GM21723 (cell line): ENCODE results near the gene TBX2.
"Not testable (repeated sequence)": the region's sequence is repeated elsewhere in the genome, so short reads cannot be mapped to it uniquely, and the experiment has no call there.

Source experiments
- ATAC-seq: cut with Tn5 transposase; IDR thresholded peaks from one replicate; pipeline ENCODE4 v1.9.1; 2021; ENCODE audit warnings: mild to moderate bottlenecking, moderate library complexity; ENCODE audit not compliant: unreplicated experiment

The TBX2 gene

DNA sequence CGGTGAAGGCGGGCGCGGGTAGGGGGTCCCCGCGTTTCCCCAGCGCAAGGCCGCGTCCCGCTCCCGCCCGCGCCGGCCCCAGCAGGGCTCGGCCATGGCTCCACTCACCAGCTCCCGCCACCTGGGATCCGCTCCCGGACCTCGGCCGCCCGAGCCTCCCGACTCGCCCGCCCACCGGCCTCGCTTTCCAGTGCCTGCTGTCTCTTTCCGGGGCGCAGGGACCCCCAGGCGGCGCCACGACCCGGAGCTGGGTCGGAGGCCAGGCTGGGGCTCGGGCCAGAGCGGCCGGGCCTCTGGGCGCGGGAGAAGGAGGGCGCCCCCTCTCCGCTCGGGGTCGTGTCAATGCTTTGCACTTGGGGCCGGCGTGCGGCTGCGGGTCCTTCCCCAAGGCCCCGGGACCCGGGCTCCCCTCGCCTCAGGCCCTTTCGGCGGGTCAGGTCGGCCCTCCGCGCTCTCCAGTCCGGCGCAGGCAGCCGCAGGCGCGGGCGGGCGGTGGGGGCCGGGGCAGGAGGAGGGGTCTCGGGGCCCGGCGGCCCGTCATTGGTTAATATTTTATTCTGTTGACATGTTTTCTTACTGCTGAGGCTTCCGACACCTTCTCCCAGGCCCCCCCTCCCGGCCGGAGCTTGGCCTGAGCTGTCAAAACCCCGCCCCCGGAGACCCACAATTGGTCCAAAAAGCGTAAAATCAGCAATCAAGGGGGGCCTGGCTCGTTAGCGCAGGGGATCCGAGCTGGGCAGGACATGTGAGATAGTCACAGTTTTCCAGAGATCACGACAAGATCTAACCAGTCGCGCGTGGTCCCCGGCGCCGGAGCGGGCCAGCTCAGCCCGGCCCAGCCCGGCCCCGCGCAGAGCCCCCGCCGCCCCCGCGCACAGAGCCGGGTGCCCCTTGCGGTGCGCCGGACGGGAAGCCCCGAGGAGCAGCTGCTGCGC, at the start of gene TBX2:
Gene TBX2, plus strand, starts transcription at position 713 of the 935 bp plus-strand sequence. CDS start 334 bp downstream, outside the sequence.
- no peak for ATAC-seq

DNA sequence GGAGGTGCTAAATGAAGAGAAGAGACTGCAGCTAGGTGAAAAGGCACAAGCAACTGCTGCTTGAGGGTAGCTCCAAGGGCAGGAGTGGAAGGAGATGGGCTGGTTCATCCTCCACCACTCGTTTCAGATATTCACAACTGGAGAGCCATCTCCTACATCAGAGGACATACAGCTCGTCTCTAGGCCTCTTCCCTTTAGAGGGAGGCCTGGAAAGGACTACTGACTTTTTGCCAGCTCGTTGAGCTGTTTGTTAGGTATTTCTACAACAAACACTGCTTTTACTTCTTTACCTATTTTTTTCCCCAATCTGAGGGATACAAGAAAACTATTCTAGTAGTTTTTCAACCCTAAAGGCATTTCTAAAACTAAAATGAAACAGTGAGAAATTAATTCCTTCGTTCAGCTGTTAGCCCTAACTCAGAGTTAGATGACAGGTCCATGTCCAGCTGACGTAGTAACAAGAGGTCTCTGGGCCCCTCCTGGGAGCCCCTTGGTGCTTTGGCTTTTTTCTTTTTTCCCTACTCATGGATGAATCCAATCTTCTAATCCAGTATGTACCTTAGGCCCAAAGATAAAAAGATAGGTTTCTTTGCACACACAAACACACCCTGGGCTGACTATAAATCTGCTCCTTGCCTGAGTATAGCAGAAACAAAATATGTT, 47.8 kb upstream of the TBX2 start:
- ATAC-seq: no peak

DNA sequence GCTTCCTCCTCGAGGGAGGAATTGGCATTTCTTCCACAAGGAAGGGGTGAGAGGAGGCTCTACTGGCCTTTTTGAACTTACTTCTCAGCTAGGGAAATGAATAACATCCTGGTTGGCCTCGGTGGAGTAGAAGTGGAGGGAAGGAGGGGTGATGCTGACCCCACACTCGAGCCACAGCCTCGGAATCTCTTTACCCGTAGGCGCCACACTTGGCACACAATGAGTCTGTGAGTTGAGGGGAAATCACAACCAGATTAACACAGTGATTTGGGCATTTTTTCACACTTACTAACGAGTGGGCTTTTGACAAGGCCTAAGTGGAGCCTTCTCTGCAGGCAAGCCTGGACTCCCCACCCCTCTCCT, 47.3 kb upstream of the TBX2 start:
- no peak for ATAC-seq

DNA sequence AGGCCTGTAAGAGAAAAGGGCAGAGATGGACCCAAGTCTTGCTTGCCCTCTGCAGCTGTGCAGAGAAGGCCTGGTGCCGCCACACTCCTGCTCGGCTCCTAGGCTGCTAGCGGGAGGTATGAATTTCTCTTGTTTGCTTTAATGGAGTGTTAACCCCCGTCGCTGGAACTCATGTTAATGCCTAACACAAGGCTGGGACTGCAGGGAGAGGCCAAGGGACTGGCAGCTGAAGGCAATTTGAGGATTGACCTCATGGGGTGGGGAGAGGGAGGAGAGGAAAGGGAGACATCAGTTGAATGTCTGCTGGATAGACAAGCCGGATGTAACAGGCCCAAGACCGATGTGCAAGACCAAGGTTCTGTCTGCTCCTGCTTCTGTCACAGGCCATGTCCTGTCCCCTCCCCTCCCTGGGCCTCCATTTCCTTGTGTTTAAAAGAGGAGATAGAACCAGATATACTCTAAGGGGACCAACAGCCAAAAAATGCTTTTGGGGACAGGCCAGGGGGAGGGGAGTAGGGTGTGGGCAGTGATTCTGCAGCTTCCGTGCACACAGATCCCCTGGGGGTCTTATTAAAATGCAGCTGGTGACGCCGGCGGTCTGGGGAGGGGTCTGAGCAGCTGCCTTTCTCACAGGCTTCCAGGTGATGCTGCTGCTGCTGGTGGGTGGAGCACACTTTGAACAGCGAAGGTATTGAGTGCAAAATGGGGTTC, 46.7 kb upstream of the TBX2 start:
- no peak for ATAC-seq

DNA sequence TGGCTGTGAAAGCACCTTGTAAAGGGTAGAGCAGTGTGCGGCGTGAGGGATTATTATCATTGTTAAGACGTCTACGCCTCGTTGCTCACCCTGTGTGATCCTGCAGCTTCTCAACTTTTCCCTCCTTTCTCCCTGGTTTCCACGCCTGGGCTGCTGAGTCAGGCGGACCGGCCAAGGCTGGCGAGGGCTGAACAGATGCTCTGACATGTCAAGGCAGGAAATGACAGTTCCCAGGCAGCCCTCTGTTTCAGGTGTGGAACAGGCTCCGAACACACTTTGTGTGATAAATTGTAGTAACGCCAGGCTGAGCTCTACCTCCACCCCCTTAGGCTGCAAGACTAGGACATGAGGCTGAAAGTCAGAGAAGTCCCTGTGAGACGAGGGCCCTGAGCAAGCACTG, 46.0 kb upstream of the TBX2 start:
- no peak for ATAC-seq

DNA sequence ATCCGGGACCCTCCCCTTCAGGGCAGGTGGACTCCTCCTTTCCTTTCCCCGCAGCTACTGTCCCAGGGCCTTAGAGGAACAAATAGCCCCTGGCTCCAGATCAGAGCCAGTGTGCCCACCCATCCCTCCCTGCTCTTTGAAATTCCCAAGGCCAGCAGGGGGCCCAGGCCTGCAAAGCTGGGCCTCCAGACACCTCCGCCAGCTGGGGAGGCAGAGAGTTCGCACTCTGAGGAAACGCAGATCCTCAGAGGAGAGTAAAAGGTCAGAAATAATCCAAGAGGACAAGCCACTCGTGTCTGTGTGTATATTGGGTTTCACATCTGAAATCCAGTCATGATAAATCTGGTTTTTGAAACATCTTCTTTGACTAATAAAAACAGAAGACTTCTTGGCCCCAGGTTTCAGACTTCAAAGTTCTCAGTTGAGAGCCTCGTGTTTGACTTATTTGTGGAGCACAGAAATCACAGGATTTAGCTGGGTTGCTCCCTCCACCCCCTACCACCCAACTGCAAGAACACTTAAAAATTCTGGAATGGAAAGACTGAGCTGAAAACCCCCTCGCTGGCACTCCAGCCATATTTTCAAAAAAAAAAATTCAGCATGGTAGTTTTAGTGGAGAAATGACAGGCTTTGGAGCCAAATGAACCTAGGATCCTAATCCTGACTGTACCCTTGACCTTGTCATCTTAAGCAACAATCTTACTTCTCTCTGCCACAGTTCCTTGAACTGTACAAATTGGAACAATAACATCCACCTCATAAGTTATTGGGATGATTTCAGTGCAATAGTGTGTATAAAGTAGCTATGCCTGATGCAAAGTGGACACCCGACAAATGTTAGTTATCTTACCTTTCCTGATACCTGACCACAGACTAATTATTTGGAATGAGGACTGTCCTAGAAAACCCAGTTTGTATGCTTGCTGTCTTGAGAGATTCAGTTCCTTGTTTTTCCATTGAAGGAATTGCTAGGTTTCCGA, 44.5 kb upstream of the TBX2 start:
- ATAC-seq: no peak

DNA sequence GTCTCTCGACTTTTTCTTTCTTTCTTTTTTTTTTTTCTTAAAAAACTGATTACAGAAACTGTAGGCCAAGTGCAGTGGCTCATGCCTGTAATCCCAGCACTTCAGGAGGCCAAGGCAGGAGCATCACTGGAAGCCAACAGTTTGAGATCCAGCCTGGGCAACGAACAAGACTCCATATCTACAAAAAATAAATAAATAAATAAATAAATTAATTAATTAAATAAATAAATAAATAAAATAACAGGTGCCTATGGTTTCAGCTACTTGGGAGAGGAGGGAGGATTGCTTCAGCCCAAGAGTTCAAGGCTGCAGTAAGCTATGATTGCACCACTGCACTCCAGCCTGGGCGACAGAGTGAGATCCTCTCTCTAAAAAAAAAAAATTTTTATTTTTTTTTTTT, 42.6 kb upstream of the TBX2 start:
- ATAC-seq: not testable (repeated sequence)

DNA sequence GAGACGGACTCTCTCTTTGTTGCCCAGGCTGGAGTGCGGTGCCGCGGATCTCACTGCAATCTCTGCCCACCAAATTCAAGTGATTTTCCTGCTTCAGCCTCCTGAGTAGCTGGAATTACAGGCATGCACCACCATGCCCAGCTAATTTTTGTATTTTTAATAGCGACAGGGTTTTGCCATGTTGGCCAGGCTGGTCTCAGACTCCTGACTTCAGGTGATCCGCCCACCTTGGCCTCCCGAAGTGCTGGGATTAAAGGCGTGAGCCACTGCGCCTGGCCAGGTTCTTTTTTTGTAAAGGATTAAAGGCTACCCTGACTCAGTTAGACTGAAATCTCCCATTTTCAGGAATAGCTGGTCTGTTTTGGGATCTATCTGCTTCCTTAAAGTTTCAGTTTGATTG, 40.1 kb upstream of the TBX2 start:
- ATAC-seq: not testable (repeated sequence)

DNA sequence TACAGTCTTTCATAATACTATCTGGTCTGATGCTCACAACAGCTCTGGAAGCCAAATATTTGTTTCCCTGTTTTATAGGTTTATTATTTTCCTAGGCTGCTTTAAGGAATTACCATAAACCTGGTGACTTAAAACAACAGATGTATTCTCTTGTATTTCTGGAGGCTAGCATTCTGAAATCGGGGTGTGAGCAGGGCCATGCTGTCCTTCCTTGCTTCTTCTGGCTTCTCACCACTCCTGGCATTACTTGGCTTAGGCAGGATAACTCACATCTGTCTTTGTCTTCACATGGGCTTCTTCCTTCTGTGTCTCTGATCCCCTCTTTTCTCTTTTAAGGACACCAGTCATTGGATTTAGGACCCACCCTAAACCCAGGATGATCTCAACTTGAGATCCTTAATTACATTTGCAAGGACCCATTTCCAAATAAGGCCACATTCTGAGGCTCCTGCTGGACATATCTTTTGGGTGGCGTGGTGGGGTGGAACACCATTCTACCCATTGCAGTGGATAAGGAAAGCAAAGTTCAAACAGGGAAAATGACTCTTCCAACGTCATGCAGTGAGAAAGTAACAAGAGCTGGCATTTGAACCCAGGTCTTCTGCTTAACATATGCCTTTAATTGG, 39.2 kb upstream of the TBX2 start:
- ATAC-seq: no peak

DNA sequence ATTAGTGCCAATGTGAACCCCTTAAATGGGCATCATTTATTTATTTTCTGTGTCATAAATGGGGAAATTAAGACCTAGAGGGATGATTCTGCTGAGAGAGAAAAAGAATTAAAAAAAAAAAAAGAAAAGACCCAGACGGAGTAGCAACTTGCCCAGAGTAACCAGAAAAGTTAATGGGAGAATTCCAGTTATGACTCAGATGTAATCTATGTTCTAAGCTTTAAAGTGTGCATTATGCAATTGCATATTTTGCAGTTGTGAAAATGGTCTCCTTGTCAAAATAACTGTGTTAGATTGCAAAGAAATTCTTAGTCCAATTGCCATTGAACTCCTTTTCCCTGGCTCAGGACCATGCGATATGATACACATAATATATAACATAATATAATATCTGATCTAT, 38.6 kb upstream of the TBX2 start:
- ATAC-seq: no peak

DNA sequence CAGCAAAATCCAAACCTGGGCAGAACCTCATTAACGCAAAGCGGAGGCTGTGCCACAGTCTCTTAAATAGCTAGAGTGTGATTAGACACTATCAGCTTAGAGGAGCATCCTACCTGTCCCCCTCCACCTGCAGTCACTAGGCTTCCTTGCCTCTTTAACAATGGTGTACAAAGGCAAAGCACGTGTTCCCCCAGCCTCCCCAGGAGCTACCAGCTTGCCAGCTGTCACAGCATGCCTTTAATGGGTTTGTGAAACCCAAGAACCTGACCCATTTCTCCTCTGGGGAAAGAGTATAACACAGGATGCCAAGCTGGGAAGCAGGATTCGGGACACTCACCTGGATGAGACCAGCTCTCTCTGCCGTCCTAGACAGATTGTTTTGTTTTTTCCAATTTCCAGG, 37.2 kb upstream of the TBX2 start:
- no peak for ATAC-seq

DNA sequence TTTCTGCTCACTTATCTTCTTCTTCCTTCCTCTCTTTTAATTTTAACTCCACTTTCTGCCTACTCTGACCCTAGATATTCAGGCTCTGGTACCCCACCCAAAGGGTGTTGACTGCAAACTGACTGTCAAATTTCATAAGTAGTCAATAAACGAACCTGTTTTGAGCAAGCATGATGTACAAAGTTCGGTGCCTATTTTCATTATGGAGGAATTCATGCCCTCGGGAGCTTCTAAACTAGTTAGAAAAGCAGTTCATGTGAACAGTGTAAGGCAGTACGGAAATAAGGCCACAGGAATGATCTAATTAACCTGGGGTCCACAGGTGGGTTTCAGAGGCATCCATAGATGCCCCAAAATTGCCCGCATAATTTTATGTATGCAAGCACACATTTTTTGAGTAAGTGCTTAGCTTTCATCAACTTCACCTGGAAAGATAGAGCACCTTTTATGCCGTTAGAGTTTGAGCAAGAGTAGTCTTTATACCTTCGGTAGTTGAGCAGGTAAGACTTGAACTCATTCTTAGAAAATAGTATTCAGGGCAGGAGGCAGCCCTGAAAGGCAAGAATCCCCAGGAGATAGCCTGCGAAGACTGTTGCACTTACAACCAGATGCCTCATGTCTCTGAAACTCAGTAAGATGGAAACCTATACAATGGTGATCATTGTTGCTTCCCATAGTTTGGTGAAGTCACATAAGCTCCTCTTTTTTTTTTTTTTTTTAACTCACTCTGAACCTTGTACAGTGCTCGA, 36.6 kb upstream of the TBX2 start:
- ATAC-seq: no peak

DNA sequence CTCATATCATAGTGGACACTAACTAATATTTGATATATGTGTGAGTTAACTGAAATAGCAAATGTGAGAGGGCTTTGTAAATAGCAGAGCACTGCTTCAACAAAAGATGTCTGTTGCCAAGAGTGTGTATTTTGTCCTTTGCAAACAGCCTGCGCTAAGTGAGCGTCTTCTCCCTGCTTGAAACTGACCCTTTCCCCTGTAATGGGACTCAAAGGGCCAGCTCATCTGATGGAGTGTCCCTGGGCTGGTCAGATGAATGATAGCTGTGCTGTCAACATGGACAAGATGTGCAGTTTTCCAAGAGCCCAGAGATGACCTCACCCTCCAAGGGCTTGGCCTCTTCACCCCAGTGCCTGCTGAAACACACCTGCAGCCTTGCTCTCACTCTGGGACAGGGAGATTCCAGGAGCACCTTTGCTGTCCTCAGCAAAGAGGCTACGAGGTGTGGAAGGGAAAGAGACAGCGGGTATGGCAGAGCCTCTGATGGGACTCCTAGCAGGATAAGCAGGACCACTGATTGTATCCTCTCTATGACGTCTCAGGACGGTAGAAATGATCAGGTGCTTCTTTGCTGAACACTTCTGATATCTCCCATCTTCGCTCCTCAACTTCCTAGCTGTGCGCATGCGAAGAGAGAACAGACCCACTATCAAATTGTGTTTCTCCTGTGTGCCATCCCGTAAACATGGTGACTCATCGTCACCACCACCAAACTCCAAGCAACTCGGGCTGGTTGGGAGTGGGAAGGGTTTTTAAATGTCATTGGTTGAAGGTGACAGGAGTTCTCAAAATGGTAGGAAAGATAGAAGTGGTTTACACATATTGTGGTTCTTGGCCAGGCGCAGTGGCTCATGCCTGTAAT, 35.8 kb upstream of the TBX2 start:
- ATAC-seq: no peak

DNA sequence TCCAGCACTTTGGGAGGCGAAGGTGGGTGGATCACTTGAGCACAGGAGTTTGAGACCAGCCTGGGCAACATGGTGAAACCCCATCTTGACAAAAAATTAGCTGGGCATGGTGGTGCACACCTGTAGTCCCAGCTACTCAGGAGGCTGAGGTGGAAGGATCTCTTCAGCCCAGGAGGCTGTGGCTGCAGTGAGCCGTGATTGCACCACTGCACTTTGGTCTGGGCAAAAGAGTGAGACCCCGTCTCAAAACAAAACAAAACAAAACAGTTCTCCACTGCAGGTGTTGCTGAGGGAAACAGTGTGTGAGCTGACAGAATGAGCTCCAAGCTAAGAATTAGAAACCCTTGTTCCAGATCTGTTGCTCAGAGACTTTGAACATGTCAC, 35.2 kb upstream of the TBX2 start:
- no peak for ATAC-seq

DNA sequence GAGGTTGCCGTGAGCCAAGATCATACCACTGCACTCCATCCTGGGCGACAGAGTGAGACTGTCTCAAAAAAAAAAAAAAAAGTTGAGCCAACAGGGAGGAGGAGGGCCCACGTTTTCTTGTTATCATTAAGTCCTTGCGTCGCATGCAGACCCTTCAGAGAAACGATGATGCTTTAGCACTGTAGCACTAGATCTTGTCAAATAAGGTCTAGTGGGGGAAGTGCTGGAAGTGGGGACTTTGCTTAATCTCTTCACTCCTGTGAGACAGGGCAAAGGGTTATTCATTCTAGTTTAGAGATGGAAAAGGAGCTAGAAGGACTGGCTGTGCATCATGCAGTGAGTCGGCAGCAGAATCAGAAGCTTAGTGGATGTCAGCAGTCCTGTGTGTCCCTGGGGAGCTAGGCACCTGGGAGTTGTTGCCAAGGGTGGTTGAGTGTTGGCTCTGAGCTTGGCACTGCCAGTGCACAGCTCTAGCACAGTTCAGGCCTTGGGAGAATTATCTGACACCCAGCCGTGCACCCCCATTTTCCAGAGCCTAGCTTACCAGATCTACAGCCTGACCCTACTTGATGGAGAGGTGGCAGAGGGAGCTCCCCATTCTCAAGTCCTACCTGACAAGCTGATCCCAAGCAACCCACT, 33.4 kb upstream of the TBX2 start:
- no peak for ATAC-seq

DNA sequence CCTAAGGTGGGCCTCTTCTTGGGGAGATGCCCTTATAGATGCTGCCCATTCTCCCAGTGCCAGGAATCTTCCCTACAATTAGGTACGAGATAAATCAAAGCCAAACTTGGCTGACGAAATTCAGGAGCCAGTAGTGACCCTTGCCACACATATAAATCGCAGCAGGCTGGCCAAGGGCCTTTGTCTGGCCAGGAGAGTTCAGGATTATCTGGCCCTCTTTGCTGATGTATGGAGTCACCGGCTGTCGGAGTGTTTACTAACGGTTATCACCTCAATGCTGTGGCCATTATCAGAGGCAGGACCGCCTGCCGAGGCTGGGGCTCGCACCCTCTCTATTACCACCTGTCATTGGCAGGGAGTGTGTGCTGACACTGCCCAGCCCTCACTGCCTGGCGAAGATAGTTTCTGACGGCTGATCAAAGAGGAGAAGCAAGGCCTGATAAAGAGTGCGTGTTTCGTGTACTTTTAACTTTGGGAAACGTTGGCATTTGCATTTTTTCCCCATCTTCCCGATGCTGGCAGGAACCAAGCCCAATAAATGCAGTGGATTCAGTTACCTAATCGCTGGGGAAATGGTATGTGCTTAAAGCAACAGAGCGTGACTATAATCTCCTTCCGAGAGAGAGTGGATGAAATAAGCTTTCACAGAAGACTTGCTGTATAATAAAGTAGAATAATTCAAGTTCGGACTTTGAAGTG, 32.8 kb upstream of the TBX2 start:
- no peak for ATAC-seq

DNA sequence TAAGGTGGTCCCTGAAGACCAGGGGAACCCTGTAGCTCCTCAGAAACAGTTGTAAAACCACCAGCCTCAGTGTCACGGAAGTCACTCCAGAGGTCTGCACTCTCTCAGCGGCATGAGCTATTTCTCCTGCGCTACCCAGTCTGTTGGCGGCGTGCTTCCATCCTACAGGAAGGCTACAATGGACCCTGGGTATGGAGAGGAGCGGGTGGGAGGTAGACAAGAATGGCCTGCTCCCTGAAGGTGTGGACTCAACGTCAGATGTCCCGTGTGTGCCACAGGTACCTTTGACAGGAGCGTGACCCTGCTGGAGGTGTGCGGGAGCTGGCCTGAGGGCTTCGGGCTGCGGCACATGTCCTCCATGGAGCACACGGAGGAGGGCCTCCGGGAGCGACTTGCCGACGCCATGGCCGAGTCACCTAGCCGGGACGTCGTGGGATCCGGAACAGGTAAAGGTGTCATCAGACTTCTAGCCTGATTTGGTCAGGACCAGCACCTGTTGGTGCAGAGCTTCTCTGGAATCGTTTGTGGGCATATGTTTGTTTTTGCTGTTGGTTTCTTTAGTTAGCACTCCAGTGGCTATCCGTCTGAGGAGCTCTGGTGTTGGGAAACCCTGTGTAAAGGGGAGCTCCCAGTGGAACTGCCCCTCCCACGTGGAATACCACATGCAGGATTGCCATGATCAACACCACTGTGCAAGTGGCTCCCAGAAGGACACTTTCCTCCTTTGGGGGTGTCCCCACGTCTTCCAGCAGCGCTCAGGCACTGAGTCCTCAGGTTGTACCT, 31.4 kb upstream of the TBX2 start:
- no peak for ATAC-seq
